Mammary epithelial cell (primary cell): ENCODE results near the gene FBXO11.

Experiments used
- CTCF ChIP-seq, 2 donors: IDR thresholded peaks in 1 of 2; conservative IDR thresholded peaks in 1 of 2; 2 replicates each; pipeline ENCODE4 v1.5.1; 2011 to 2012; ENCODE audit warnings: inconsistent platforms in 2 of 2, low read length in 2 of 2, mild to moderate bottlenecking in 2 of 2, control low read depth in 1 of 2, low read depth in 1 of 2; ENCODE audit not compliant: insufficient read depth in 1 of 2; ENCODE audit errors: extremely low read depth in 1 of 2
- EZH2 ChIP-seq: IDR thresholded peaks from 2 replicates; pipeline ENCODE4 v1.6.1; 2012; ENCODE audit warnings: low read length, inconsistent platforms, borderline replicate concordance

DNA sequence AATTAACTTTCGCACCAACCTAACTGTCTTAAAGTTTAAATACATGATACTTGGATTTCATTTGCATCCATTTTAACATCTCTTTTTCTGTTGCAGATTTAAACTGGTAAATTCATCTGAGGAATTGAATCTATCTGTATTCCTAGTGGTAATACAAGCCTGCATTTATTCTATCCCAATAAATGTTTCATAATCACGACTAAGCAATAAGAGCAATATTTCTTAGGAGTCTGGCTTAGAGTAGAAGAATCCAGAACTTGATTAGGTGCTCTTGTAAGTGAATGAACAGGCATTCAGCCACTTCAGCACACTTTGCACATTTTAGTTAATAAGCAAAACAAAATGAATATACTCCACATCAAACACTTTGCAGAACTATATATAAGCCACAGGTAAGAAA is 96.4 kb downstream of the FBXO11 start:
- TF ChIP-seq EZH2 (no peak), CTCF (conservative IDR thresholded peaks at IDR 0.05 in 1 of 2, IDR thresholded peaks at IDR 0.05 in 1 of 2; ENCODE audit: extremely low read depth in 1 of 2, insufficient read depth in 1 of 2, low read depth in 1 of 2, low read length in 2 of 2) (no peak)
